Mesenchymal stem cell (in vitro differentiated cells and primary cell): ENCODE measurements around the gene PTPRN2.

ENCODE experiments used
- DNase-seq: peaks from one replicate; pipeline ENCODE4 v3.0.0-alpha.2; 2013
- H2AFZ ChIP-seq: one replicate; pipeline ENCODE4 v1.6.1; 2013; ENCODE audit warnings: low read depth, mild to moderate bottlenecking, control low read depth, inconsistent platforms, low read length, moderate library complexity
- H2AK5ac ChIP-seq: 2 replicates; pipeline ENCODE4 v1.6.1; 2013; ENCODE audit warnings: low read length, moderate library complexity, mild to moderate bottlenecking, inconsistent platforms; ENCODE audit not compliant: severe bottlenecking
- H2BK120ac ChIP-seq: one replicate; pipeline ENCODE4 v1.6.1; 2013; ENCODE audit warnings: low read depth, mild to moderate bottlenecking, inconsistent platforms, low read length, moderate library complexity
- H2BK12ac ChIP-seq, 2 experiments: one replicate each; pipeline ENCODE4 v1.6.1; 2013; ENCODE audit warnings: inconsistent platforms in 2 of 2, low read length in 2 of 2, mild to moderate bottlenecking in 2 of 2, moderate library complexity in 2 of 2, control low read depth in 1 of 2
- H2BK15ac ChIP-seq: one replicate; pipeline ENCODE4 v1.6.1; 2013; ENCODE audit warnings: mild to moderate bottlenecking, low read depth, inconsistent platforms; ENCODE audit not compliant: poor library complexity, severe bottlenecking
- H2BK5ac ChIP-seq: 2 replicates; pipeline ENCODE4 v1.6.1; 2013; ENCODE audit warnings: low read depth, mild to moderate bottlenecking, low read length, control low read depth, inconsistent platforms; ENCODE audit not compliant: poor library complexity, severe bottlenecking
- H3K14ac ChIP-seq, 2 experiments: one replicate each; pipeline ENCODE4 v1.6.1; 2013; ENCODE audit warnings: inconsistent platforms in 2 of 2, low read length in 2 of 2, control low read depth in 1 of 2, mild to moderate bottlenecking in 1 of 2, moderate library complexity in 1 of 2
- H3K18ac ChIP-seq, 2 experiments: one replicate each; pipeline ENCODE4 v1.6.1; 2013; ENCODE audit warnings: inconsistent platforms in 2 of 2, low read length in 2 of 2, control low read depth in 1 of 2, low read depth in 1 of 2, mild to moderate bottlenecking in 1 of 2
- H3K23ac ChIP-seq, 2 experiments: one replicate each; pipeline ENCODE4 v1.6.1; 2013; ENCODE audit warnings: inconsistent platforms in 2 of 2, low read length in 2 of 2, mild to moderate bottlenecking in 2 of 2, moderate library complexity in 2 of 2, control low read depth in 1 of 2
- H3K27ac ChIP-seq: 2 replicates; pipeline ENCODE4 v1.5.1; 2013; ENCODE audit warnings: mild to moderate bottlenecking, moderate library complexity, low read length, control low read depth, inconsistent platforms; ENCODE audit not compliant: poor library complexity, severe bottlenecking
- H3K27me3 ChIP-seq, 2 experiments: 2 replicates each; pipeline versions ENCODE4 v1.6.1 to v1.7.0; 2013; ENCODE audit warnings: low read length in 2 of 2, mild to moderate bottlenecking in 2 of 2, moderate library complexity in 2 of 2, control low read depth in 1 of 2, inconsistent platforms in 1 of 2; ENCODE audit not compliant: control insufficient read depth in 1 of 2, insufficient read depth in 1 of 2
- H3K36me3 ChIP-seq, 2 experiments: 2 replicates each; pipeline versions ENCODE4 v1.6.1 to v1.7.0; 2013; ENCODE audit warnings: low read length in 2 of 2, control low read depth in 1 of 2, inconsistent platforms in 1 of 2, low read depth in 1 of 2, mild to moderate bottlenecking in 1 of 2; ENCODE audit not compliant: insufficient read depth in 2 of 2, control insufficient read depth in 1 of 2
- H3K4ac ChIP-seq, 2 experiments: one replicate each; pipeline ENCODE4 v1.6.1; 2013; ENCODE audit warnings: inconsistent platforms in 2 of 2, low read length in 2 of 2, mild to moderate bottlenecking in 2 of 2, moderate library complexity in 2 of 2, control low read depth in 1 of 2, low read depth in 1 of 2
- H3K4me1 ChIP-seq: 2 replicates; pipeline ENCODE4 v1.6.1; 2013; ENCODE audit warnings: low read depth, low read length, control low read depth; ENCODE audit not compliant: control insufficient read depth, insufficient read depth
- H3K4me2 ChIP-seq: 2 replicates; pipeline ENCODE4 v1.6.1; 2013; ENCODE audit warnings: low read length, mild to moderate bottlenecking, inconsistent platforms; ENCODE audit not compliant: poor library complexity, severe bottlenecking
- H3K4me3 ChIP-seq, 2 experiments: 2 replicates each; pipeline versions ENCODE4 v1.5.1 to v1.7.0; 2013; ENCODE audit warnings: low read length in 2 of 2, mild to moderate bottlenecking in 2 of 2, control low read depth in 1 of 2, low read depth in 1 of 2; ENCODE audit not compliant: insufficient read depth in 1 of 2
- H3K79me1 ChIP-seq: replicated peaks from 2 replicates; pipeline ENCODE4 v1.6.1; 2013; ENCODE audit warnings: mild to moderate bottlenecking, control low read depth, low read length, inconsistent platforms; ENCODE audit not compliant: poor library complexity, severe bottlenecking
- H3K9ac ChIP-seq: 2 replicates; pipeline ENCODE4 v1.7.0; 2013; ENCODE audit warnings: mild to moderate bottlenecking, low read length, moderate library complexity
- H3K9me3 ChIP-seq: 2 replicates; pipeline ENCODE4 v1.7.0; 2013; ENCODE audit warnings: mild to moderate bottlenecking, low read length; ENCODE audit not compliant: control insufficient read depth
- H4K8ac ChIP-seq: one replicate; pipeline ENCODE4 v1.6.1; 2013; ENCODE audit warnings: inconsistent platforms, mild to moderate bottlenecking, low read length, moderate library complexity
- H4K91ac ChIP-seq: one replicate; pipeline ENCODE4 v1.6.1; 2013; ENCODE audit warnings: mild to moderate bottlenecking, low read length, inconsistent platforms
- WGBS: methylation state at CpG from one replicate; pipeline ENCODE4 v1.1.7; 2013; ENCODE audit warnings: mixed read lengths; 5-methylcytosine and 5-hydroxymethylcytosine counted together

PTPRN2 gene

GRCh38 chr7:158183431-158183830 is 404.2 kb downstream of the PTPRN2 start:
- Histone ChIP-seq H3K4me3 (no peak overlapping the region), H2AFZ (no peak overlapping the region), H3K4me1 (no peaks in the 10 kb centered on the region), H2BK15ac (no peak overlapping the region), H2BK120ac (no peak overlapping the region), H2BK12ac (no peak overlapping the region), H3K9ac (no peak overlapping the region), H3K4me2 (no peak overlapping the region), H2BK5ac (no peak overlapping the region), H3K79me1 (no peaks in the 10 kb centered on the region), H2AK5ac (no peak overlapping the region), H3K9me3 (peaks cover 27% of the 10 kb centered on the region), H4K91ac (no peak overlapping the region), H3K14ac (no peak overlapping the region), H3K23ac (no peak overlapping the region), H3K36me3 (no peaks in the 10 kb centered on the region), H3K27ac (no peak overlapping the region), H3K18ac (no peak overlapping the region), H3K27me3 (no peaks in the 10 kb centered on the region), H3K4ac (no peak overlapping the region), H4K8ac (no peak overlapping the region)
- DNase-seq = no peak
- 40% methylated on average over 3 of the region's 3 CpGs for WGBS

DNA sequence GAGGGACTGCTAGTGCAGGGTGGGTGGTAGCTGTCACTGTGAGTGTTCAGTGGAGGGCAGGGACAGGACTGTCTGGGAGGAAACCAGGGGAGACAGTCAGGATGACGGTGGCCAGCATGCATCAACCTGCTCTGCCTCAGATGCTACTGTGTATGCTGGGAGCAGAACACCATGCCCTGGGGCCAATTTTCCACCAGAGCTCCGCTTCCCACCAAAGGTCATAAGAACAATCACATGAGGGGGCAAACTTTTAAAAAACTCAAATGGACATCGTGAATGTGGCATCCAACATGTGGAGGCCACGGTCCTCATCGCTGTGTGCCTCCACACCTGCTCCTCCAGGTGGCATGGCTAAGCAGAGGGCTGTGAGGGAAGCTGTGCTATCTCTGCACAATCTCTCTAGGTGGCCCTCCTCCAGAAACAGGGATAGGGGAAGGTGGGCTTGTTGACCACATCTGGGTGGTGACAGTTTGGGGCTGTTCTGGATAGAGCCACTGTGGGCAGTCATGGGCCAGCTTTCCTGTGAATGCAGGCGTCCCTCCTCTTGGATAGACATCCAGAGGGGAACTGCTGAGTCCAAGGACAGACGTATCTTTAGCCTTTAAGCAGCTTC is 411.0 kb downstream of the PTPRN2 start:
- Histone ChIP-seq H3K9ac (no peak overlapping the region), H2AFZ (no peak overlapping the region), H3K79me1 (no peaks in the 10 kb centered on the region), H3K4me1 (no peaks in the 10 kb centered on the region), H2BK15ac (no peak overlapping the region), H3K18ac (no peak overlapping the region), H3K27ac (no peak overlapping the region), H4K8ac (no peak overlapping the region), H3K4ac (no peak overlapping the region), H3K27me3 (no peaks in the 10 kb centered on the region), H3K4me3 (no peak overlapping the region), H3K23ac (no peak overlapping the region), H2BK120ac (no peak overlapping the region), H3K9me3 (peaks cover 35% of the 10 kb centered on the region), H2AK5ac (no peak overlapping the region), H3K36me3 (no peaks in the 10 kb centered on the region), H4K91ac (no peak overlapping the region), H3K4me2 (no peak overlapping the region), H2BK12ac (no peak overlapping the region), H3K14ac (no peak overlapping the region), H2BK5ac (no peak overlapping the region)
- no peak for DNase-seq
- WGBS = 62% methylated on average over 6 of the region's 7 CpGs

- no peak overlapping the region for H3K4me3 ChIP-seq
- no peaks in the 10 kb centered on the region for H3K36me3 ChIP-seq
- no peaks in the 10 kb centered on the region for H3K79me1 ChIP-seq
- no peak overlapping the region for H2BK12ac ChIP-seq
- peaks cover 35% of the 10 kb centered on the region for H3K9me3 ChIP-seq
- H3K9ac ChIP-seq = no peak overlapping the region
- no peak overlapping the region for H2BK120ac ChIP-seq
- no peak overlapping the region for H3K14ac ChIP-seq
- no peak overlapping the region for H2AFZ ChIP-seq
- no peaks in the 10 kb centered on the region for H3K27me3 ChIP-seq
- no peak overlapping the region for H4K91ac ChIP-seq
- H2AK5ac ChIP-seq = no peak overlapping the region
- H3K4me1 ChIP-seq = no peaks in the 10 kb centered on the region
- DNase-seq = no peak
- H3K27ac ChIP-seq = no peak overlapping the region
- 78% methylated on average over 15 of the region's 15 CpGs for WGBS
- H3K4ac ChIP-seq = no peak overlapping the region
- no peak overlapping the region for H2BK15ac ChIP-seq
- H3K18ac ChIP-seq = no peak overlapping the region
- no peak overlapping the region for H3K4me2 ChIP-seq
- H3K23ac ChIP-seq = no peak overlapping the region
- H2BK5ac ChIP-seq = no peak overlapping the region
- H4K8ac ChIP-seq = no peak overlapping the region
These were observed 411.8 kb downstream of the PTPRN2 start for GRCh38 chr7:158175779-158176178.

GRCh38 chr7:158174947-158175346 is 412.7 kb downstream of the PTPRN2 start:
- peaks cover 35% of the 10 kb centered on the region for H3K9me3 ChIP-seq
- no peak overlapping the region for H3K14ac ChIP-seq
- no peak overlapping the region for H2BK12ac ChIP-seq
- H3K4me3 ChIP-seq = no peak overlapping the region
- no peak overlapping the region for H3K23ac ChIP-seq
- H2AK5ac ChIP-seq = no peak overlapping the region
- H3K27me3 ChIP-seq = no peaks in the 10 kb centered on the region
- H2AFZ ChIP-seq = no peak overlapping the region
- H3K4me1 ChIP-seq = no peaks in the 10 kb centered on the region
- DNase-seq = no peak
- H3K4me2 ChIP-seq = no peak overlapping the region
- H3K36me3 ChIP-seq = no peaks in the 10 kb centered on the region
- H4K8ac ChIP-seq = no peak overlapping the region
- no peak overlapping the region for H3K27ac ChIP-seq
- 86% methylated on average over 12 of the region's 12 CpGs for WGBS
- H3K9ac ChIP-seq = no peak overlapping the region
- no peak overlapping the region for H3K4ac ChIP-seq
- no peak overlapping the region for H2BK120ac ChIP-seq
- H3K18ac ChIP-seq = no peak overlapping the region
- H2BK5ac ChIP-seq = no peak overlapping the region
- no peaks in the 10 kb centered on the region for H3K79me1 ChIP-seq
- H4K91ac ChIP-seq = no peak overlapping the region
- H2BK15ac ChIP-seq = no peak overlapping the region
